ENCODE measurements around the gene LOX.

LOX gene

DNA sequence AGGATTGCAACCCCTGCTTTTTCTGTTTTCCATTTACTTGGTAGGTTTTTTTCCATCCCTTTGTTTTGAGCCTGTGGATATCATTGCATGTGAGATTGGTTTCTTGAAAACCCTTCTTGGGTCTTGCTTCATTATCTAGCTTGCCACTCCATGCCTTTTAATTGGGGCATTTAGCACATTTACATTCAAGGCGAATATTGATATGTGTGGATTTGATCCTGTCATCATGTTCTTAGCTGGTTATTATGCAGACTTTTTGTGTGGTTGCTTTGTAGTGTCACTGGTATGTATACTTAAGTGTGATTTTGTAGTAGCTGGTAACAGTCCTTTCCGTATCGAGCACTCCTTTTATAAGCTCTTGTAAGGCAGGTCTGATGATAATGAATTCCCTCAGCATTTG is 26.5 kb downstream of the LOX start:
- Mint-ChIP-seq H3K27me3 (no peaks in the 10 kb centered on the region), H3K9me3 (no peaks in the 10 kb centered on the region), H3K27ac (no peak overlapping the region), H3K36me3 (no peaks in the 10 kb centered on the region), H3K4me3 (no peak overlapping the region), H3K4me1 (no peaks in the 10 kb centered on the region)
- CTCF ChIA-PET, result no interaction called here
- no peak for DNase-seq

GRCh38 chr5:122050959-122051358 is 27.1 kb downstream of the LOX start:
- H3K27me3 Mint-ChIP-seq, result no peaks in the 10 kb centered on the region
- H3K4me1 Mint-ChIP-seq, result no peaks in the 10 kb centered on the region
- H3K4me3 Mint-ChIP-seq, result no peak overlapping the region
- DNase-seq, result no peak
- H3K27ac Mint-ChIP-seq, result no peak overlapping the region
- CTCF ChIA-PET, result no interaction called here
- H3K36me3 Mint-ChIP-seq, result no peaks in the 10 kb centered on the region
- no peaks in the 10 kb centered on the region for H3K9me3 Mint-ChIP-seq

GRCh38 chr5:122040636-122041302 is 37.3 kb downstream of the LOX start:
- H3K4me3 Mint-ChIP-seq, result no peak overlapping the region
- no peaks in the 10 kb centered on the region for H3K36me3 Mint-ChIP-seq
- H3K27ac Mint-ChIP-seq, result no peak overlapping the region
- CTCF ChIA-PET, result no interaction called here
- DNase-seq, result no peak
- no peaks in the 10 kb centered on the region for H3K9me3 Mint-ChIP-seq
- no peaks in the 10 kb centered on the region for H3K4me1 Mint-ChIP-seq
- H3K27me3 Mint-ChIP-seq, result no peaks in the 10 kb centered on the region

- H3K27ac Mint-ChIP-seq, result no peak overlapping the region
- H3K4me3 Mint-ChIP-seq, result no peak overlapping the region
- H3K4me1 Mint-ChIP-seq, result no peaks in the 10 kb centered on the region
- H3K27me3 Mint-ChIP-seq, result no peaks in the 10 kb centered on the region
- CTCF ChIA-PET, result no interaction called here
- no peak for DNase-seq
- no peaks in the 10 kb centered on the region for H3K9me3 Mint-ChIP-seq
- H3K36me3 Mint-ChIP-seq, result no peaks in the 10 kb centered on the region
Observed at GRCh38 chr5:122036326-122036725, 41.7 kb downstream of the LOX start.

DNA sequence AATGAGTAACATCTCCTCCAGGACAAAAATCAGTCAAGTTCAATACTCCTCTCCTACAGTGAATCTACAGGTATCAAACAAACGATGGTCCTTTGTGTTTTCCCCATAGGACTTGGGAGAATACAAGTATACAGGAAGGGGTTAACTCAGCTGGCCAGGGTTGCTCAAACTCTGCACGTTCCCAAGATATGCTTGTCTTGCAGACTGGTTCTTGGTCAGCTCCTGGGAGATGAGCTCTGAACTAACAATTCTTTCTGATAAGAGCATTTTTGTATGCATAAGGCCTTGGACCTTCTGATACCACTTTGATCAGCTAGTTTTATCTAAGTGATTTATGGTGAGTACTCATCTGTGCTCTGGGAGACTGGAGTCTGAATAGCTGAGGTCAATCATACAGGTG is 42.1 kb downstream of the LOX start:
- Mint-ChIP-seq H3K4me1 (no peaks in the 10 kb centered on the region), H3K9me3 (no peaks in the 10 kb centered on the region), H3K27me3 (no peaks in the 10 kb centered on the region), H3K36me3 (no peaks in the 10 kb centered on the region), H3K27ac (no peak overlapping the region), H3K4me3 (no peak overlapping the region)
- DNase-seq, result no peak
- CTCF ChIA-PET, result interaction anchor here (0.6 kb wide), 1 partner anchor 15 kb away, joined by 3 read pairs; no protein-coding TSS in a partner anchor

DNA sequence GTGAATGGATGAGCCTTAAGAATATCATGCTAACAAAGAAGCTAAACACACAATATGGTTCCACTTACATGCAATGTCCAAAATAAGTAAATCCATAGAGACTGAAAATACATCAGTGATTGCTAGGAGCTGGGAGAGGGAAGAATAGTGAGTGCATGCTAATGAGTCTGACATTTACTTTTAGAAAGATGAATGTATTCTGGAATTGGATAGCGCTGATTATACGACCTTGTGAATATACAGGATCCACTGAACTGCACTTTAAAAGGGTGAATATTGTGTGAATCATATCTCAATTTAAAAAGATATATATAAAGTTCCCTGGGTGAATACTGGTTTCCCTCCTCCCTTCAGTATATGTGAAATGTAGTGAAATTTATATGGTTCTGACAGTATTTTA is 46.2 kb downstream of the LOX start:
- no peaks in the 10 kb centered on the region for H3K9me3 Mint-ChIP-seq
- H3K4me1 Mint-ChIP-seq, result no peaks in the 10 kb centered on the region
- H3K27me3 Mint-ChIP-seq, result no peaks in the 10 kb centered on the region
- no peak overlapping the region for H3K27ac Mint-ChIP-seq
- CTCF ChIA-PET, result no interaction called here
- H3K4me3 Mint-ChIP-seq, result no peak overlapping the region
- peaks cover 4% of the 10 kb centered on the region for H3K36me3 Mint-ChIP-seq
- no peak for DNase-seq

GRCh38 chr5:122030251-122030650 is 47.8 kb downstream of the LOX start:
- DNase-seq, result no peak
- Mint-ChIP-seq H3K4me3 (no peak overlapping the region), H3K4me1 (no peaks in the 10 kb centered on the region), H3K36me3 (peaks cover 7% of the 10 kb centered on the region), H3K27ac (no peak overlapping the region), H3K27me3 (no peaks in the 10 kb centered on the region), H3K9me3 (no peaks in the 10 kb centered on the region)
- CTCF ChIA-PET, result no interaction called here

- no peaks in the 10 kb centered on the region for H3K4me1 Mint-ChIP-seq
- H3K27me3 Mint-ChIP-seq, result no peaks in the 10 kb centered on the region
- no peak overlapping the region for H3K27ac Mint-ChIP-seq
- CTCF ChIA-PET, result interaction anchor here (1.5 kb wide), 1 partner anchor 69 kb away, joined by 3 read pairs; the partner anchor contains the start of gene SRFBP1
- no peaks in the 10 kb centered on the region for H3K9me3 Mint-ChIP-seq
- DNase-seq, result no peak
- H3K4me3 Mint-ChIP-seq, result no peak overlapping the region
- H3K36me3 Mint-ChIP-seq, result peaks cover 7% of the 10 kb centered on the region
Observed at GRCh38 chr5:122029818-122030217, 48.2 kb downstream of the LOX start.

DNA sequence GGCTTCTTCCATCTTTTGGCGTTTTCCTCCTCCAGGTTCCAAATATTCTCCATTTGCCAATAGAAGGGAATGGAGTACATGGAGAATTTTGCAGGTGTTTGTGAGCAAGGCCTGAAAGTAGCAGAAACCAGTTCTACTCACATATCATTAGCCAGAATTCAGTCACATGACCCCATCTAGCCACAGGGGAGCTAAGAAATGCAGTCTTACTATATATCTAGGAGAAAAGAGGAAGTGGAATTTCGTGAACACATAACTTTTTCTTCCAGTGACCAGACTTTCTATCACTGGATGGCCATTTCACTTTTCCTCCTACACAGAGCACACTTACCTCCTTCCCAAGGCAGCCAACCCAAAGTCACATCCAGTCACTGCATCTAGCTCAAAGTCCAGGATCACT is 55.1 kb downstream of the LOX start:
- Mint-ChIP-seq H3K4me1 (no peaks in the 10 kb centered on the region), H3K27me3 (no peaks in the 10 kb centered on the region), H3K36me3 (peaks cover 34% of the 10 kb centered on the region), H3K4me3 (no peak overlapping the region), H3K27ac (no peak overlapping the region), H3K9me3 (no peaks in the 10 kb centered on the region)
- DNase-seq, result no peak
- CTCF ChIA-PET, result no interaction called here

GRCh38 chr5:122019919-122020590 is 58.0 kb downstream of the LOX start:
- Mint-ChIP-seq H3K27me3 (no peaks in the 10 kb centered on the region), H3K4me1 (no peaks in the 10 kb centered on the region), H3K9me3 (no peaks in the 10 kb centered on the region), H3K36me3 (peaks cover 31% of the 10 kb centered on the region), H3K27ac (no peak overlapping the region), H3K4me3 (no peak overlapping the region)
- DNase-seq, result no peak
- CTCF ChIA-PET, result no interaction called here

DNA sequence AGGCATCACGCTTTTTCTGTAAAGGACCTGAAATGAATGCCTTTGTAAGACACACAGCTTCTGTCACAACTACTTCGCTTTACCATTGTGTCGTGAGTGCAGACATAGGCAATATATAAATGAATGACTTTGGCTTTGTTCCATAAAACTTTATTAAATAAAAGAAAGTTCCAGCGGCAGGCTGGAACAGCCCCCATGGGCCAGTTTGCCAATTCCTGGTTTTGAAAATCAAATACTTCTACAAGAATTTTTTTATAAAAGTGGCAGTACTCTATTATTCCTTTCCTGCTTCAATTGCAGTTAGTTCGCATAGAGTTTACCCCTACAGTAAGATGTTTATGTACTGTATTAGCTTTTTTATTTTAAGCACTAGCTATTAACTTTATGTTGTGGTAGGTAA is 62.6 kb downstream of the LOX start:
- H3K9me3 Mint-ChIP-seq, result no peaks in the 10 kb centered on the region
- peaks cover 6% of the 10 kb centered on the region for H3K36me3 Mint-ChIP-seq
- CTCF ChIA-PET, result no interaction called here
- no peak overlapping the region for H3K27ac Mint-ChIP-seq
- no peaks in the 10 kb centered on the region for H3K4me1 Mint-ChIP-seq
- H3K27me3 Mint-ChIP-seq, result no peaks in the 10 kb centered on the region
- DNase-seq, result no peak
- H3K4me3 Mint-ChIP-seq, result no peak overlapping the region

DNA sequence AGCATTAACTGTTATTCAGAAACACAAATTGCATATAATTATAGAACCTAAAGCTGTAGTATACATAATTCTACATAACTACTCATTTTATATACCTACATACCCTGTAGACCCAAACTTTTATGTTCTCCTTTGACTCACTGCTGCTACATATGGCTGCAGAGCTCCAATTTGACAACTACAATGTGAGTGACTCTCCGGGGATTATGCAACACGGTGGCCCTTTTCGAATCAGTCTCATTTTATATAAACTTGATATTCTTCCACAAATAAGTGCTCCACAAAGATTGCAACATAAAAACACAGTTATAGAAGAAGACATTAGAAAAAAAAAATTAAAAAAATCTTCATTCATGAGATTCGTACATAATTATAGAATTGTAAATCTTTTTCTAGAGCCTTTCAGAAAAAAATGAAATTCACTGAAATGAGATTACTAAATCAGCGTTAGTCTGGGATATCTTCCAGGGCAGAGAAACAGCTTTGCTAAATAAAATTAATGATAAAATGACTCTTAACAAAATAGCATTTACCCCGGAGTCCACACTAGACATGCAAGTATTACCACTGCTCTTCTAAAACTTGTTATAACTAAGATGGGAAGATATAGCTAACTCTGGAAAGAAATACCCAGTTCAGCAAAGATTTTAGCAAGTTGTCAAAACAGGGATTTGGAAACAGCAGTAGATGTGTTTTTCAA is 63.7 kb downstream of the LOX start:
- DNase-seq, result no peak
- Mint-ChIP-seq H3K4me3 (no peak overlapping the region), H3K27me3 (no peaks in the 10 kb centered on the region), H3K36me3 (no peaks in the 10 kb centered on the region), H3K27ac (no peak overlapping the region), H3K9me3 (no peaks in the 10 kb centered on the region), H3K4me1 (no peaks in the 10 kb centered on the region)
- CTCF ChIA-PET, result interaction anchor here (1.1 kb wide), 1 partner anchor 87 kb away, joined by 3 read pairs; no protein-coding TSS in a partner anchor

All from activated naive CD4-positive, alpha-beta T cell treated with anti-CD3 and anti-CD28 coated beads, Interleukin-2, amount 10 ng/mL, durations not matched to agents 7 days and 5 days (primary cell).